Naive thymus-derived CD8-positive, alpha-beta T cell (primary cell): Measurements from ENCODE around the gene SCFD2. TPM values are rescaled to one million over a fixed set of nuclear protein-coding genes. Genes with fewer than 3 reads are reported as not detected.
"Not testable (repeated sequence)": the region's sequence is repeated elsewhere in the genome, so short reads cannot be mapped to it uniquely, and the experiment has no call there.

Experiments
- ATAC-seq, 2 donors: fragments of 150-1000 bp; cut with Tn5 transposase in 1 of 2; sonication (Bioruptor Pico), chemical (Tn5 transposase) in 1 of 2; 1 replicate in 1 of 2; 2 replicates in 1 of 2; pipeline ENCODE4 v1.10.0; 2021; ENCODE audit warnings: mild to moderate bottlenecking in 2 of 2, moderate library complexity in 2 of 2
- POLR2A ChIA-PET: fragments of 350-600 bp; sonication (Branson Sonifier 250); formaldehyde crosslinking; loops from one replicate; lab custom pipeline; 2021; ENCODE audit warnings: antibody characterized with exemption; lab: Charles Lee
- DNase-seq, 10 donors: peaks; one replicate each; pipeline versions ENCODE4 v3.0.0 to v3.0.0-alpha.2; 2020 to 2022
- H3K27ac Mint-ChIP-seq, 10 donors: one replicate each; pipeline ENCODE4 v1.8.0; 2020 to 2022; ENCODE audit warnings: mild to moderate bottlenecking in 10 of 10, mixed read lengths in 10 of 10, moderate library complexity in 4 of 10, inconsistent platforms in 1 of 10
- H3K27me3 Mint-ChIP-seq, 5 donors: one replicate each; pipeline ENCODE4 v1.8.0; 2021 to 2022; ENCODE audit warnings: mixed read lengths in 5 of 5
- H3K36me3 Mint-ChIP-seq, 3 donors: one replicate each; pipeline ENCODE4 v1.8.0; 2020 to 2022; ENCODE audit warnings: mixed read lengths in 3 of 3, mild to moderate bottlenecking in 2 of 3, inconsistent platforms in 1 of 3
- H3K4me1 Mint-ChIP-seq, 4 donors: one replicate each; pipeline ENCODE4 v1.8.0; 2021 to 2022; ENCODE audit warnings: mixed read lengths in 4 of 4
- H3K4me3 Mint-ChIP-seq, 10 donors: one replicate each; pipeline ENCODE4 v1.8.0; 2020 to 2022; ENCODE audit warnings: mild to moderate bottlenecking in 10 of 10, mixed read lengths in 10 of 10, moderate library complexity in 6 of 10, inconsistent platforms in 1 of 10
- H3K9me3 Mint-ChIP-seq, 9 donors: one replicate each; pipeline ENCODE4 v1.8.0; 2020 to 2022; ENCODE audit warnings: mixed read lengths in 9 of 9, mild to moderate bottlenecking in 3 of 9, inconsistent platforms in 1 of 9, moderate library complexity in 1 of 9
- polyA plus RNA-seq, 3 donors: library from polyadenylated mRNA; unstranded; fragments of 300-500 nt; fragmentation: Illumina TruSeq; gene quantifications; one replicate each; pipeline ENCODE4 v1.2.3, GENCODE V29; 2021
- total RNA-seq, 8 experiments: library from RNA in 2 of 8; stranded (reverse) in 2 of 8; gene quantifications; one replicate each; pipeline ENCODE4 v1.2.3 and lab custom pipeline; 2021 to 2026

The SCFD2 gene
- total and polyA plus RNA-seq, 5 experiments from 2014 or later = 14.3 to 21.7 (median 17.2) TPM

DNA sequence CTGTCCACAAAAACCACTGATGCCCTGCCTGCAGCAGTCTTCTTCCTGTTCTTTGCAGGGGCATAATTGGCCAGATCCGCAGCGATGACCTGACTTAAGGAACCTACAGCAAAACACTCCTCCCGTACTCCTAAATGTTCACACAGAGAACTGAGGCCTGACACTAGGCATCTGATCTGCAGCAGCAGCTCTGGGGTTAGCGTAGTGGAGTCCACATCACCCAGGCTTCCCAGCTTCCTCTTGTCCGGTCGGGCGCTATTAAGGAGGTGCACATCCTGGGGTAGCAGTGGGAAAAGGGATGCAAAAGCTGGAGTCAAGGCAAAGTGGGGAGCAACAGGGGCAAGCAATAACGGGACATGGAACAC is 758 bp downstream of the SCFD2 start:
- POLR2A ChIA-PET = interaction anchor here (0.6 to 3.0 kb wide), 3 partner anchors 8 to 12 kb away, joined by 3 to 23 read pairs (median 4); partner anchors contain the start of gene FIP1L1
- peak overlapping the region; percentile 96 to 99 (median 98) for H3K27ac Mint-ChIP-seq
- ATAC-seq (no peak), DNase-seq (peak in 2 of 10 donors; percentile 30 to 32)
- peak overlapping the region; percentile 92 to 99 (median 96) for H3K4me3 Mint-ChIP-seq
- peaks cover 0 to 5% (median 4%) of the 10 kb centered on the region in 5 donors for H3K27me3 Mint-ChIP-seq
- H3K4me1 Mint-ChIP-seq = peaks cover 38 to 65% (median 55%) of the 10 kb centered on the region in 4 donors
- H3K36me3 Mint-ChIP-seq = peaks cover 0 to 5% (median 0%) of the 10 kb centered on the region in 3 donors
- H3K9me3 Mint-ChIP-seq = no peaks in the 10 kb centered on the region

DNA sequence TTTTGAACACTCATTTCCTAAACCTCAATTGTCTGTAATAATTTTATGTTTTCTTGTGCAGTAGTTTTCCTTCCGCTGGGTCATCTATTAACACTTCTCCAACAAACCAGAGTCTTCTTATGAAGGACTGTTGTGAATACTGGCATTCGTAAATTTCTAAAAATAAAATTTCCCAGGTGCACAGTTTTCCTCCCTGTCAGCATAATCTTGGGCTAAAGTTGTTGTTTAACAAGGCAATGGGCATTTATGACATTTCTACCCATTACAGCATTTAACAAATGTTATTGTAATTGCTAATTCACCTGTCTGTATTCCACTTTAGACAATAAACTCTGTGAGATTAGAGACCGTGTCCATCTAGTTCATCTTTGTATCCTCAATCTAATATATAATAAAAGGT is 1.2 kb downstream of the SCFD2 start:
- peak overlapping the region; percentile 16 to 99 (median 98) for H3K27ac Mint-ChIP-seq
- H3K27me3 Mint-ChIP-seq = no peaks in the 10 kb centered on the region
- no peaks in the 10 kb centered on the region for H3K9me3 Mint-ChIP-seq
- H3K4me3 Mint-ChIP-seq = peak overlapping the region; percentile 92 to 99 (median 96)
- peaks cover 39 to 70% (median 60%) of the 10 kb centered on the region in 4 donors for H3K4me1 Mint-ChIP-seq
- peaks cover 0 to 7% (median 0%) of the 10 kb centered on the region in 3 donors for H3K36me3 Mint-ChIP-seq
- no peak for ATAC-seq
- DNase-seq = no peak
- POLR2A ChIA-PET = interaction anchor here (1.2 to 3.0 kb wide), 2 partner anchors 10 to 13 kb away, joined by 4 to 23 read pairs; partner anchors contain the start of gene FIP1L1

DNA sequence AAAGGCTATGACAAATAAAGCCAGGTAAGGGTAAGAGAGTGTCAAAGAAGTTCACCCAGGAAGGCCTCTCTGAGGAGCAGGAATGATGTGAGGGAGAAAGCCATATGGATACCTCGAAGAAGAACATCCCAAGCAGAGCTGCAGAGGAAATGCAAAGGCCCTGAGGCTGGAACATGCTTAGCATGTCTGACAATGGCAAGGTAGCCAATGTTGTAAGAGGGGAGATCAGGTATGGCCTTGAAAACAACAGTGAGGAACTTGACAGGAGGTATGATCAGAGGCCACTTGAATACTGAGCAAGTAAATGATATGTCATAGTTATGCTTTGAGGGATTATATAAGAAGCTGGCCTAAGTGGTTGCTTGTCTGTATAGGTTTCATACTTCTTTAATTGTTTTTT is 3.8 kb downstream of the SCFD2 start:
- Mint-ChIP-seq H3K36me3 (peaks cover 0 to 18% (median 6%) of the 10 kb centered on the region in 3 donors), H3K9me3 (no peaks in the 10 kb centered on the region), H3K4me1 (peaks cover 43 to 76% (median 69%) of the 10 kb centered on the region in 4 donors), H3K27ac (peak overlapping the region in 6 of 10 donors; percentile 0 to 54 (median 14)), H3K4me3 (peak overlapping the region in 8 of 10 donors; percentile 43 to 81 (median 64)), H3K27me3 (no peaks in the 10 kb centered on the region)
- DNase-seq (no peak), ATAC-seq (no peak)
- POLR2A ChIA-PET = no interaction called here

DNA sequence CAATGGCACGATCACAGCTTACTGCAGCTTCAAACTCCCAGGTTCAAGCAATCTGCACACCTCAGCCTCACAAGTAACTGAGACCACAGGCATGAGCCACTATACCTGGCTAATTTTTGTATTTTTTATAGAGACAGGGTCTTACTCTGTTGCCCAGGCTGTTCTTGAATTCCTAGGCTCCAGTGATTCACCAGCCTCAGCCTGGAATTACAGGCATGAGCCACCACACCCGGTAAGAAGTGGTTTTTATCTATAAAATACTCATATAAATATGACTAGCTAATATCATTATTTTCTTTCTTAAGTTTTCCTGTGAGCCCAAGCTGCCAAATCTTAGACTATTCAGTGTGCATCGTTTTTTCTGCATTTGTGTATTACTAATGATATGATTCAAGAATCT is 4.4 kb downstream of the SCFD2 start:
- Mint-ChIP-seq H3K4me1 (peaks cover 40 to 70% (median 64%) of the 10 kb centered on the region in 4 donors), H3K4me3 (peak overlapping the region in 3 of 10 donors; percentile 1 to 81 (median 29)), H3K27ac (peak overlapping the region in 3 of 10 donors; percentile 15 to 27 (median 18)), H3K36me3 (peaks cover 0 to 18% (median 6%) of the 10 kb centered on the region in 3 donors), H3K9me3 (no peaks in the 10 kb centered on the region), H3K27me3 (no peaks in the 10 kb centered on the region)
- POLR2A ChIA-PET = no interaction called here
- ATAC-seq (no peak), DNase-seq (no peak)

DNA sequence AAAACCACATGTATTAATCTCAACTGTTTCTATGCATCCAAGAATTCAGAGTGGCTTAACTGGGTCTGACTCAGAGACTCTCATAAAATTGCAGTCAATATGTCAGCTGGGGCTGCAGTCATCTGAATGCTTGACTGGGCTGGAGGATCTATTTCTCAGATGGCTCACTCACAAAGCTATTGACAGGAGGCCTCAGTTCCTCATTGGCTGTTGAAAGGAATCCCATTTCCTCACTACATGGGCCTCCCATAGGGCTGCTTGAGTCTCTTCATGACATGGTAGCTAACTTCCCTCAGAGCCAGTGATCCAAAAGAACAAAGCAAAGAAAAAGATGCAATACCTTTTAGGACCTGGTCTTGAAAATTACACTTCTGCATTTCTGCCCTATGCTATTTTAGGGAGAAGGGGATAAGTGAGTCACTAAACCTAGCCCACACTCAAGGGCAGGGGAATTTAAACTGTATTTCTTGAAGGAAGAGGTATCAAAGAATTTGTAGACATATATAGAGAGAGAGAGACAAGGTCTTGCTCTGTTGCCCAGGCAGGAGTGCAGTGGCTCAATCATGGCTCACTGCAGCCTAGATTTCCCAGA is 9.8 kb downstream of the SCFD2 start:
- H3K4me1 Mint-ChIP-seq = peaks cover 27 to 30% (median 28%) of the 10 kb centered on the region in 4 donors
- DNase-seq (no peak), ATAC-seq (no peak)
- no peaks in the 10 kb centered on the region for H3K27me3 Mint-ChIP-seq
- H3K36me3 Mint-ChIP-seq = peaks cover 10 to 50% (median 26%) of the 10 kb centered on the region in 3 donors
- H3K9me3 Mint-ChIP-seq = no peaks in the 10 kb centered on the region
- peak overlapping the region in 1 of 10 donors; percentile 14 for H3K27ac Mint-ChIP-seq
- no peak overlapping the region for H3K4me3 Mint-ChIP-seq
- POLR2A ChIA-PET = interaction anchor here (0.7 kb wide), 1 partner anchor 826 kb away, joined by 5 read pairs; no protein-coding TSS in a partner anchor

DNA sequence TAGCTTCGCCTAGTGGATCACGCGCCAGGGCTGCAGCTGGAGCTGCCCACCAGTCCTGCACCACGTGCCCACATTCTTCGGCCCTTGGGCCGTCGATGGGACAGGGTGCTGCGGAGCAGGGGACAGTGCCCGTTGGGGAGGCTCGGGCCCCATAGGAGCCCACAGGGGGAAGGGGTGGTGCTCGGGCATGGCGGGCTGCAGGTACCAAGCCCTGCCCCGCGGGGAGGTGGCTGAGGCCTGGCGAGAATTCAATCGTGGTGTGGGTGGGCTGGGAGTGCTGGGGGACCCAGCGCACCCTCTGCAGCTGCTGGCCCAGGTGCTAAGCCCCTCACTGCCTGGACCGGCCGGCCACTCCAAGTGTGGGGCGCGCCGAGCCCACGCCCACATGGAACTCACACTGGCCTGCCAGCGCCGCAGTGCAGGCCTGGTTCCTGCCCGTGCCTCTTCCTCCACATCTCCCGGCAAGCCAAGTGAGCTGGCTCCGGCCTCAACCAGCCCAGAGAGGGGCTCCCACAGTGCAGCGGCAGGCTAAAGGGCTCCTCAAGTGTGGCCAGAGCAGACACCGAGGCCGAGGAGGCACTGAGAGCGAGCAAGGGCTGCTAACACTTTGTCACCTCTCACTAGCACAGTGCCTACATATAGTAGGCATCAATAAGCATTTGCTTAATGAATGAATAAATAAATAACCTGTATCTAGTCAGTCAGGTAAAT is 11.7 kb downstream of the SCFD2 start:
- Mint-ChIP-seq H3K4me3 (no peak overlapping the region), H3K27ac (no peak overlapping the region), H3K9me3 (no peaks in the 10 kb centered on the region), H3K27me3 (no peaks in the 10 kb centered on the region), H3K36me3 (peaks cover 12 to 64% (median 41%) of the 10 kb centered on the region in 3 donors), H3K4me1 (peaks cover 10 to 17% (median 15%) of the 10 kb centered on the region in 4 donors)
- POLR2A ChIA-PET = no interaction called here
- DNase-seq (no peak), ATAC-seq (no peak)

DNA sequence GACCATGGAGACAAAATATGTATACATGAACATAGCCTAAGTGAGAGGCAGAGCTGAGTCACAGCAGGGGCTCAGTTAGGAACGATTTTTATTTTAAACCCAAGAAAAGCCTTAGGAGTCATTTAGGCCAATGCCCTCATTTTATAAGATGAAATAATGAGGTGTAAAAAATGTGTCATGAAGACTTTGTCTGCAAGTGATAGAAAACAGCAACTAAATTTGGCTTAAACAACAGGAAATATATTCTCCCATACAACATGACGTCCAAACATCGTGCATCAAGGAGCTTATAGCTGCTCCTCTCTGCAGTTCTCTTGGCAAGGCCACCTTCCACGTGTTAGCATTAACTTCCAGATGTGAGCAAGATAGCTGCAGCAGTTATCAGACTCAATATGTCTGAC is 16.8 kb downstream of the SCFD2 start:
- no peaks in the 10 kb centered on the region for H3K27me3 Mint-ChIP-seq
- no peak for DNase-seq
- no peak for ATAC-seq
- no peak overlapping the region for H3K4me3 Mint-ChIP-seq
- H3K4me1 Mint-ChIP-seq = peaks cover 0 to 12% (median 7%) of the 10 kb centered on the region in 4 donors
- POLR2A ChIA-PET = no interaction called here
- peaks cover 0 to 27% (median 0%) of the 10 kb centered on the region in 9 donors for H3K9me3 Mint-ChIP-seq
- H3K36me3 Mint-ChIP-seq = peaks cover 27 to 78% (median 69%) of the 10 kb centered on the region in 3 donors
- no peak overlapping the region for H3K27ac Mint-ChIP-seq

DNA sequence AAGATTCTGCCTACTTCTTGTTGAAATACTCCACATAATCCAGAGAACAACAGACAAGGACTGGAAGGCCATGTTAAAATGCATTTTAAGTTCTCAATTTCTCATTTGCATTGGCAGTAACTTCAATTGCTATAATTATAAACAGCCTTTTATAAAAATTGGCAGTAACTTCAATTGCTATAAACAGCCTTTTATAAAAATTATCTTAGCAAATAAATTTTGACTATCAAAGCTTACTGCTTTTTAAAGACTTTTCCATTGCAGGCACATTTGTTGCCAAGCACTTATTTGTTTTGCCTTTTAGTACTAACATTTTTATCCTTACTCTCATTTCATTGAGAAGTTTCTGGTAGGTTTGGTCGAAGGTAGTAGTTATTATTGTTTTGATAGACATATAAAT is 17.8 kb downstream of the SCFD2 start:
- Mint-ChIP-seq H3K27ac (peak overlapping the region in 1 of 10 donors; percentile 40), H3K36me3 (peaks cover 27 to 83% (median 79%) of the 10 kb centered on the region in 3 donors), H3K27me3 (no peaks in the 10 kb centered on the region), H3K9me3 (peaks cover 0 to 38% (median 5%) of the 10 kb centered on the region in 9 donors), H3K4me3 (no peak overlapping the region), H3K4me1 (peaks cover 2 to 16% (median 13%) of the 10 kb centered on the region in 4 donors)
- POLR2A ChIA-PET = no interaction called here
- no peak for ATAC-seq
- no peak for DNase-seq

DNA sequence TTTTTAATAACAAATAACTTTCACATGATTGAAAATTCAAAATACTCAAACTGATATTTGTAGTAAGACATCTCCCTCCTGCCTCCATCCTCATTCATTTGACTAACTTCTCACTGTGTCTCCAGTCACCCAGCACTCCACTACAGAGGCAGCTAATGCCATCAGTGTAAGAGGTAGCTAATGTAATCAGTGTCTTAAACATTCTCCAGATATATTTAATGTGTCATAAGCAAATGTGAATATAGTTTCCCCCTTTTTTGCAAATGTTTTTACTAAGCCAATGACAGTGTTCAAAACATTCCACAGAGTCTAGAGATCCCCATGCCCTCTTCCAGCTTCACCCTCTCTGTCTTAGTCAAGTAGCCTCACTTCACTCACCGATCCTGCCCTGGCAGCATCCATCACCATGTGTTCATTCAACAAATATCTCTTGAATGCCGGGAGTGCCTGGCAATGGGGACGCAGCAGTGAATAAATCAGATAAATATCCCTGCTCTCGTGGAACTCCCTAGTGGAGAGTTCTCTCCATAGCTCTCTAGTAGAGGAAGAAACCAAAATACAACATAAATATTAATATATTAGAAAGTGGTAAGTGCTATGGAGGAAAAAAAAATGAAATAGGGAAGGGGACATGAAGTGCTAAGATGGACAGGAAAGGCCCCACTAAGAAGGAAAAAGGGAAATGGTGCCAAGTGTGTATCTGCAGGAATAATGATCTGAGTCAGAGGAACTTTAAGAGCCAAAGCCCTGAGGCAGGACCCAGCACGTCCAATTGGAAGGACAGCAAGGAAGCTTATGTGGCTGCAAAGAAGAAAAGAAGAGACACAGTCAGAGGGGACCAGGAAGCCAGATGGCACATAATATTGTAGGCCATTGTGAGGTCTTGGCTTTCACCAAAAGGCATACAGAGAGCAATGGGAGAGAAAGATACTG is 18.7 kb downstream of the SCFD2 start:
- POLR2A ChIA-PET = no interaction called here
- Mint-ChIP-seq H3K27me3 (no peaks in the 10 kb centered on the region), H3K36me3 (peaks cover 23 to 79% (median 78%) of the 10 kb centered on the region in 3 donors), H3K27ac (peak overlapping the region in 3 of 10 donors; percentile 33 to 41 (median 40)), H3K4me3 (no peak overlapping the region), H3K4me1 (peaks cover 2 to 18% (median 17%) of the 10 kb centered on the region in 4 donors), H3K9me3 (peaks cover 0 to 46% (median 14%) of the 10 kb centered on the region in 9 donors)
- DNase-seq (no peak), ATAC-seq (no peak)

DNA sequence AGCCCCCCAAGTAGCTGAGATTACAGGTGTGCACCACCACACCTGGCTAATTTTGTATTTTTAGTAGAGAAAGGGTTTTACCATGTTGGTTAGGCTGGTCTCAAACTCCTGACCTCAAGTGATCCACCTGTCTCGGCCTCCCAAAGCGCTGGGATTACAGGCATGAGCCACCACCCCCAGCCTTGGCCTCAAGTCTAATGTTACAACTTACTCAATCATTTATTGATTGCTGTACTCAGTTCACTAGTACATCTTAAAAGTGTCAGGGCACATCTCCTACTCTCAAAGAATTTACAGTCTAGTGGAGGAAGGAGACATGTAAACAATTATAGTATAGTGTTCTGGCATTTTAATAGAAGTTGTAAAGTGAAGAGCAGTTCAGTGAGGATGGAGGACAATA is 19.5 kb downstream of the SCFD2 start:
- H3K36me3 Mint-ChIP-seq = peaks cover 25 to 83% (median 79%) of the 10 kb centered on the region in 3 donors

DNA sequence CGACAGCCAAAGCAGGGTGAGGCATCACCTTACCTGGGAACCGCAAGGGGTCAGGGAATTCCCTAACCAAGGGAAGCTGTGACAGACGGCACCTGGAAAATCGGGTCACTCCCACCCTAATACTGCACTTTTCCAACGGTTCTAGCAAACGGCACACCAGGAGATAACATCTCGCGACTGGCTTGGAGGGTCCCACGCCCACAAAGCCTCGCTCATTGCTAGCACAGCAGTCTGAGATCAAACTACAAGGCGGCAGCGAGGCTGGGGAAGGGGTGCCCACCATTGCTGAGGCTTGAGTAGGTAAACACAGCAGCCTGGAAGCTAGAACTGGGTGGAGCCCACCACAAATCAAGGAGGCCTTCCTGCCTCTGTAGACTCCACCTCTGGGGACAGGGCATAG is 25.7 kb downstream of the SCFD2 start:
- H3K4me3 Mint-ChIP-seq, ATAC-seq, DNase-seq, H3K27me3 Mint-ChIP-seq, H3K27ac Mint-ChIP-seq, POLR2A ChIA-PET: not testable (repeated sequence)
- H3K36me3 Mint-ChIP-seq = peaks cover 23 to 78% (median 61%) of the 10 kb centered on the region in 3 donors
- H3K4me1 Mint-ChIP-seq = peaks cover 2 to 24% (median 13%) of the 10 kb centered on the region in 4 donors
- H3K9me3 Mint-ChIP-seq = peaks cover 0 to 66% (median 30%) of the 10 kb centered on the region in 9 donors

More for the DNA sequence above, 19.5 kb downstream of the SCFD2 start:
- DNase-seq, H3K4me3 Mint-ChIP-seq, H3K27me3 Mint-ChIP-seq, ATAC-seq, POLR2A ChIA-PET, H3K27ac Mint-ChIP-seq: not testable (repeated sequence)
- Mint-ChIP-seq H3K9me3 (peaks cover 0 to 54% (median 22%) of the 10 kb centered on the region in 9 donors), H3K4me1 (peaks cover 2 to 26% (median 17%) of the 10 kb centered on the region in 4 donors)

DNA sequence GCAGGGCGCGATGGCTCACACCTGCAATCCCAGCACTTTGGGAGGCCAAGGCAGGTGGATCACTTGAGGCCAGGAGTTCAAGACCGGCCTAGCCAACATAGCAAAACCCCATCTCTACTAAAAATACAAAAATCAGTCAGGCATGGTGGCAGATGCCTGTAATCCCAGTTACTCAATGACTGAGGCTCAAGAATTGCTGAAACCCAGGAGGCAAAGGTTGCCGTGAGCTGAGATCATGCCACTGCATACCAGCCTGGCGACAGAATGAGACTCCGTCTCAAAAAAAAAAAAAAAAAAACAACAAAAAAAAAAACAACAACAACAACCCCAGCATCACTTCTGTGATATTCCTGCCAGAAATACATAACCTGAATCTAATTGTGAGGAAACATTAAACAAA is 30.9 kb downstream of the SCFD2 start:
- Mint-ChIP-seq H3K9me3 (peaks cover 0 to 25% (median 2%) of the 10 kb centered on the region in 9 donors), H3K36me3 (peaks cover 13 to 37% (median 35%) of the 10 kb centered on the region in 3 donors)
- DNase-seq, H3K4me3 Mint-ChIP-seq, H3K27me3 Mint-ChIP-seq, POLR2A ChIA-PET, H3K4me1 Mint-ChIP-seq, H3K27ac Mint-ChIP-seq, ATAC-seq: not testable (repeated sequence)
